Aorta (tissue), 5 donors: ENCODE data around the gene FAM117A. TPM values are rescaled to one million over a fixed set of nuclear protein-coding genes. Genes with fewer than 3 reads are reported as not detected.
"Not testable (repeated sequence)": the region's sequence is repeated elsewhere in the genome, so short reads cannot be mapped to it uniquely, and the experiment has no call there.

ENCODE experiments used
- ATAC-seq: fragments of 200-7000 bp; cut with Tn5 transposase; one replicate; pipeline ENCODE4 v1.9.1; 2022; ENCODE audit warnings: moderate library complexity; ENCODE audit not compliant: low FRiP score
- DNase-seq, 2 donors: peaks; one replicate each; pipeline ENCODE4 v3.0.0-alpha.2; 2020
- H3K27ac ChIP-seq, 2 donors: one replicate each; pipeline ENCODE4 v1.5.1; 2013; ENCODE audit warnings: low read length in 2 of 2, mild to moderate bottlenecking in 2 of 2, moderate library complexity in 2 of 2, control low read depth in 1 of 2, inconsistent platforms in 1 of 2, low read depth in 1 of 2
- H3K27me3 ChIP-seq, 2 donors: one replicate each; pipeline ENCODE4 v1.6.1; 2013; ENCODE audit warnings: control low read depth in 1 of 2, low read length in 1 of 2, mild to moderate bottlenecking in 1 of 2, moderate library complexity in 1 of 2; ENCODE audit not compliant: insufficient read depth in 2 of 2, control insufficient read depth in 1 of 2
- H3K36me3 ChIP-seq, 2 donors: one replicate each; pipeline ENCODE4 v1.6.1; 2013; ENCODE audit warnings: control low read depth in 1 of 2, low read length in 1 of 2, mild to moderate bottlenecking in 1 of 2; ENCODE audit not compliant: insufficient read depth in 2 of 2, control insufficient read depth in 1 of 2
- H3K4me1 ChIP-seq, 2 donors: one replicate each; pipeline ENCODE4 v1.6.1; 2013; ENCODE audit warnings: low read length in 2 of 2, control low read depth in 1 of 2, mild to moderate bottlenecking in 1 of 2, moderate library complexity in 1 of 2; ENCODE audit not compliant: insufficient read depth in 2 of 2, control insufficient read depth in 1 of 2
- H3K4me3 ChIP-seq, 2 donors: one replicate each; pipeline ENCODE4 v1.5.1; 2013; ENCODE audit warnings: low read length in 2 of 2, control low read depth in 1 of 2, mild to moderate bottlenecking in 1 of 2
- H3K9me3 ChIP-seq: one replicate; pipeline ENCODE4 v1.6.1; 2013; ENCODE audit warnings: mild to moderate bottlenecking, low read length; ENCODE audit not compliant: control insufficient read depth
- WGBS, 2 donors: extraction: QIAGEN DNeasy Blood & Tissue Kit; methylation state at CpG; one replicate each; pipeline ENCODE4 v1.1.7; 2013; 5-methylcytosine and 5-hydroxymethylcytosine counted together
- intact Hi-C, 2 donors: fragments of 100-400 bp; cut with DNase I; formaldehyde crosslinking; loops; one replicate each; pipeline versions ENCODE4 v1.14.2 to v1.15.0; 2022
- polyA plus RNA-seq, 2 donors: library from polyadenylated mRNA; stranded (reverse); fragments of 200-250 nt; gene quantifications; one replicate each; pipeline ENCODE4 v1.2.3, GENCODE V29; 2013
- total RNA-seq, 2 donors: library from RNA; stranded (reverse); fragmentation: NEBNext Ultra II Directional; extraction: Animal tissue kit (Norgen Biotek cat#: 25700); gene quantifications; one replicate each; pipeline ENCODE4 v1.2.1, GENCODE V29; 2021
- donor health status: healthy with polysubstance abuse.
- donor health status: Bipolar disorder and iron deficiency.
- donor health status: DM: no; HTN: no; CAD: no.
- donor health status: DM: no; HTN: no; CAD: no.
- donor health status: DM: yes; HTN: yes; CAD: no.

The FAM117A gene
- total and polyA plus RNA-seq, 4 donors: 9.4 to 17.2 (median 16.1) TPM

GRCh38 chr17:49725452-49726130 lies 38.3 kb downstream of the FAM117A start:
- Histone ChIP-seq H3K27ac (no peak overlapping the region), H3K4me1 (no peaks in the 10 kb centered on the region), H3K27me3 (no peaks in the 10 kb centered on the region), H3K36me3 (no peaks in the 10 kb centered on the region), H3K4me3 (no peak overlapping the region), H3K9me3 (no peaks in the 10 kb centered on the region)
- 91 to 93% methylated on average over 7 of the region's 7 CpGs for WGBS, 2 donors
- ATAC-seq (no peak), DNase-seq (no peak)
- intact Hi-C loops: no loop called here

- H3K27ac ChIP-seq, H3K4me3 ChIP-seq, H3K9me3 ChIP-seq, ATAC-seq, DNase-seq, H3K4me1 ChIP-seq, intact Hi-C loops, H3K36me3 ChIP-seq, H3K27me3 ChIP-seq: not testable (repeated sequence)
- 90% methylated on average over 6 of the region's 6 CpGs for WGBS, 2 donors
Measured at GRCh38 chr17:49724552-49724951, 39.4 kb downstream of the FAM117A start.

GRCh38 chr17:49723423-49723822 lies 40.5 kb downstream of the FAM117A start:
- Histone ChIP-seq H3K27ac (no peak overlapping the region), H3K4me1 (no peaks in the 10 kb centered on the region)
- peak in 1 of 2 donors; percentile 59 for DNase-seq

GRCh38 chr17:49722066-49722465 lies 41.9 kb downstream of the FAM117A start:
- no peaks in the 10 kb centered on the region for H3K27me3 ChIP-seq
- peaks cover 0 to 2% of the 10 kb centered on the region in 2 donors for H3K36me3 ChIP-seq
- 95 to 100% methylated on average over 3 of the region's 3 CpGs for WGBS, 2 donors
- H3K4me1 ChIP-seq: no peaks in the 10 kb centered on the region
- no peaks in the 10 kb centered on the region for H3K9me3 ChIP-seq
- no peak overlapping the region for H3K27ac ChIP-seq
- DNase-seq: no peak
- intact Hi-C loops: no loop called here
- ATAC-seq: no peak
- no peak overlapping the region for H3K4me3 ChIP-seq

More at GRCh38 chr17:49723423-49723822, 40.5 kb downstream of the FAM117A start:
- intact Hi-C loops: no loop called here
- WGBS, 2 donors: 62 to 67% methylated on average over 8 of the region's 8 CpGs
- no peaks in the 10 kb centered on the region for H3K27me3 ChIP-seq
- ATAC-seq: peak; percentile 68
- H3K9me3 ChIP-seq: no peaks in the 10 kb centered on the region
- H3K36me3 ChIP-seq: peaks cover 0 to 2% of the 10 kb centered on the region in 2 donors
- no peak overlapping the region for H3K4me3 ChIP-seq

GRCh38 chr17:49717371-49717861 lies 46.5 kb downstream of the FAM117A start:
- Histone ChIP-seq H3K4me1 (no peaks in the 10 kb centered on the region), H3K27ac (no peak overlapping the region), H3K27me3 (no peaks in the 10 kb centered on the region), H3K36me3 (peaks cover 2% of the 10 kb centered on the region in 2 donors), H3K9me3 (no peaks in the 10 kb centered on the region), H3K4me3 (no peak overlapping the region)
- 75% methylated on average over 10 of the region's 10 CpGs for WGBS, 2 donors
- intact Hi-C loops: no loop called here
- ATAC-seq: no peak
- DNase-seq: no peak

- 92 to 97% methylated on average over 1 of the region's 1 CpG for WGBS, 2 donors
- Histone ChIP-seq H3K4me1 (no peaks in the 10 kb centered on the region), H3K9me3 (no peaks in the 10 kb centered on the region), H3K4me3 (no peak overlapping the region), H3K27me3 (no peaks in the 10 kb centered on the region), H3K36me3 (peaks cover 2% of the 10 kb centered on the region in 2 donors), H3K27ac (no peak overlapping the region)
- ATAC-seq: no peak
- no peak for DNase-seq
- intact Hi-C loops: no loop called here
Measured at GRCh38 chr17:49716668-49717364, 47.1 kb downstream of the FAM117A start.

GRCh38 chr17:49715717-49716279 lies 48.1 kb downstream of the FAM117A start:
- DNase-seq (no peak), ATAC-seq (no peak)
- Histone ChIP-seq H3K4me3 (no peak overlapping the region), H3K36me3 (peaks cover 2% of the 10 kb centered on the region in 2 donors), H3K9me3 (no peaks in the 10 kb centered on the region), H3K27me3 (no peaks in the 10 kb centered on the region), H3K4me1 (no peaks in the 10 kb centered on the region), H3K27ac (no peak overlapping the region)
- WGBS, 2 donors: 77 to 79% methylated on average over 9 of the region's 9 CpGs
- intact Hi-C loops: no loop called here

- Histone ChIP-seq H3K4me1 (no peaks in the 10 kb centered on the region), H3K4me3 (no peak overlapping the region), H3K27me3 (no peaks in the 10 kb centered on the region), H3K36me3 (peaks cover 2% of the 10 kb centered on the region in 2 donors), H3K9me3 (no peaks in the 10 kb centered on the region), H3K27ac (no peak overlapping the region)
- no peak for DNase-seq
- 76 to 88% methylated on average over 4 of the region's 4 CpGs for WGBS, 2 donors
- ATAC-seq: no peak
- intact Hi-C loops: no loop called here
Measured at GRCh38 chr17:49715216-49715615, 48.7 kb downstream of the FAM117A start.
